ENCODE measurements around the gene MRTFA.

Gene MRTFA

DNA sequence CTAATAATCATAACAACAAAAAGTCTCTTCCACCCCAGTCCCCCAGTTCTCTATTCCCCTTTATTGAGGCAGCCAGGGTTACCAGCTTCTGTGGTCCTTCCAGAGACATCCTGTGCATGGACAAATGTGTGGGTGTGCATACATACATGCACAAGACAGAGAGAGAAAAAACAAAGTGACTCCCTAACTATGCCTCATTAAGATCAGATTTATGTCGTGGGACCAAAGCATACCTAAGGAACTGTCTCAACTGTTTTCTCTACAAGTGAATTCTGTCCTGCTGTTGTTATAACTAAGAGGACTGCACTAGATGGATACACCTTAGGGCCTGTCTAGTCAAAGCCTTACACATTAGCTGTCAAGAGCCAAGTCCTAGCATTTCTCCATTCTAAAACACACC is 106.7 kb downstream of the MRTFA start:
- peaks cover 55% of the 10 kb centered on the region for H3K4me1 Mint-ChIP-seq (ENCODE audit: low read depth)

DNA sequence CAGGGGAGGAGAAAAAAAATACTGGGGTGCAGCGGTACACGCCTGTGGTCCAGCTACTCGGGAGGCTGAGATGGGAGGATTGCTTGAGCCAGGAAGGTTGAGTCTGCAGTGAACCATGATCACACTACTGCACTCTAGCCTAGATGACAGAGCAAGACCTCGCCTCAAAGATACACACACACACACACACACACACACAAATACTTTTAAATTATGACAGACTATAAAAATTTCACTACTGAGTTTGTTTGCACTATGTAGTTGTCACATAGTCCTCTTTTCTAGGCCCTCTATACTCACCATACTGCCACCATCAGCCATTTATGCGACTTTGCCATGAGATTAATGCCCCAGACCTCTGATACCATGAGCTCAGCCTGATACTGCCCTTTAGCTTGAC is 109.6 kb downstream of the MRTFA start:
- no peak overlapping the region for H3K4me3 Mint-ChIP-seq
- no peak overlapping the region for H3K27ac Mint-ChIP-seq
- H3K36me3 Mint-ChIP-seq (ENCODE audit: low read depth): peaks cover 2% of the 10 kb centered on the region
- H3K9me3 Mint-ChIP-seq: no peaks in the 10 kb centered on the region
- peaks cover 31% of the 10 kb centered on the region for H3K4me1 Mint-ChIP-seq (ENCODE audit: low read depth)
- H3K27me3 Mint-ChIP-seq (ENCODE audit: low read depth): no peaks in the 10 kb centered on the region

More for the DNA sequence above, 106.7 kb downstream of the MRTFA start:
- Mint-ChIP-seq H3K36me3 (ENCODE audit: low read depth) (no peaks in the 10 kb centered on the region), H3K4me3 (no peak overlapping the region), H3K9me3 (no peaks in the 10 kb centered on the region), H3K27ac (no peak overlapping the region), H3K27me3 (ENCODE audit: low read depth) (no peaks in the 10 kb centered on the region)

DNA sequence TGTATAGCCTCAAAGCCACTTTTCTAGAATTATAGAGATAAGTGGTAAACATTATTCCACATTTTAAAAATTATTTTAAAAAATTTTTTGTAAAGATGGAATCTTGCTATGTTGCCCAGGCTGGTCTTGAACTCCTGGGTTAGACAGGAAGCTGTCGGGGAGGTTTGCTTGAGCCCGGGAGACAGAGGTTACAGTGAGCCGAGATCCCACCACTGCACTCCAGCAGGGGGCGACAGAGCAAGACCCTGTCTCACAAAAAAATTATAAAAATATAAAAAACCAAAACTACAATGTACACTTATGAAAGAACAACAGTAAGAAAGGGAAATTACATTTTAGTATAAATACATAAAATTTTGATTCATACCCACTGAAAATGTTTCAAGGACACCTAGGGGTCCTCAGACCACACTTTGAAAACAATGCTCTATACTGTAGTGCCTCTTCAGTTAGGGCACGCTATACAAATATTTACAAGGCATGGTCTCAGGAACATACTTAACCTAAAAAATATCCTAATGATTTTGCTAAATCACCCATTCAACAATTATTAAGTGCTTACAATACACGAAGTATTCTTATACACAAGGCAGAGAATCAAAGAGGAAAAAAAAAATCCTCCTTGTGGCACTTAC is 111.2 kb downstream of the MRTFA start:
- Mint-ChIP-seq H3K27ac (no peak overlapping the region), H3K36me3 (ENCODE audit: low read depth) (peaks cover 2% of the 10 kb centered on the region), H3K4me3 (no peak overlapping the region), H3K4me1 (ENCODE audit: low read depth) (peaks cover 20% of the 10 kb centered on the region), H3K9me3 (no peaks in the 10 kb centered on the region), H3K27me3 (ENCODE audit: low read depth) (no peaks in the 10 kb centered on the region)

DNA sequence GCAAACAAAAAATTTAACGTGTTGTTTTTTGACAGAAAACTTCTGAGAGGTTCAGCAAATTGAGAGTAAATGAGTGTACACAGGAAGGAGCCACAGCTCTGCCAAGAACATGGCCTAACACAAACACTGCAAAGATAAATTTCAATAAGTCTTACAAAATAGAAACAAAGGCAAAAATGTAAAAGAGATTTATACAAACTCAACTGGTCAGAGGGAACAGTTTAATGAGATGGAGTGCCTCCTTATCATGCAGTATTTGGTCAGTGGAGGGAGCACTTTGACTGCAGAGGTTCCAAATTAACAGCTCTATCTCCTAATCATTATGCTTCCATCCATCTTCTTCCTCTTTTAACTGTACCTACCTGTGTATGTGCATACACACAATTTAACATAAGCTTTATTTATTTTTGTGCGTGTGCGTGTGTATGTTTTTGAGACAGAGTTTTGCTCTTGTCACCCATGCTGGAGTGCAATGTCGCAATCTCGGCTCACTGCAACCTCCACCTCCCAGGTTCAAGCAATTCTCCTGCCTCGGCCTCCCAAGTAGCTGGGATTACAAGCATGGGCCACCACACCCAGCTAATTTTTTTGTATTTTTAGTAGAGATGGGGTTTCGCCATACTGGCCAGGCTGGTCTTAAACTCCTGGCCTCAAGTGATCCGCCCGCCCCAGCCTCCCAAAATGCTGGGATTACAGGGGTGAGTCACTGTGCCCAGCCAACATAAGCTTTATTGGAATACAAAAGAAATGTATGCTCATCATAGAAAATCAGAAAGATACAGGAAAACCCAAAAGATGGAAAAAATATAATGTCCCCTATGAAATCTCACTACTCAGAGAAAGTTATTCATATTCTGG is 111.9 kb downstream of the MRTFA start:
- Mint-ChIP-seq H3K36me3 (ENCODE audit: low read depth) (peaks cover 2% of the 10 kb centered on the region), H3K4me1 (ENCODE audit: low read depth) (peaks cover 19% of the 10 kb centered on the region), H3K4me3 (no peak overlapping the region), H3K9me3 (no peaks in the 10 kb centered on the region), H3K27me3 (ENCODE audit: low read depth) (no peaks in the 10 kb centered on the region), H3K27ac (no peak overlapping the region)

DNA sequence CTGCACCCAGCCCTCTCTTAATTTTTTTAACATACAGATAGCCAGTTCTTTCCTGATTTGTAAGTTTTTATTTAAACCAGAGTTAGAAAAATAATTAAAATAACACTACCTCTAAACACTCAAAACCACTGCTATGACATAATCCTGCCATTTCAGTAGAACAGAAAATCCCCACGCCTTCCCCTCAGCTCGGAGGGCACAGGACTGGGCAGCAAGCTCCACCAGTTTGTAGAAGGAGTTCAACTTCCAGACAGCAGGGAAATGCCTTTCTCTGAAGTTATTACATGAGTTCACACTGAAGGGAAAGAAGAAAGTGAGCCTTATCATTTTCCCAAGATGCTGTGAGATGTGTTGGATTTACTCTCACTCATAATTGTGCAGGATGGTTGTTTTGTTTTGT is 114.4 kb downstream of the MRTFA start:
- peaks cover 12% of the 10 kb centered on the region for H3K36me3 Mint-ChIP-seq (ENCODE audit: low read depth)
- H3K4me1 Mint-ChIP-seq (ENCODE audit: low read depth): peaks cover 29% of the 10 kb centered on the region
- no peak overlapping the region for H3K27ac Mint-ChIP-seq
- no peaks in the 10 kb centered on the region for H3K27me3 Mint-ChIP-seq (ENCODE audit: low read depth)
- H3K4me3 Mint-ChIP-seq: no peak overlapping the region
- H3K9me3 Mint-ChIP-seq: no peaks in the 10 kb centered on the region

DNA sequence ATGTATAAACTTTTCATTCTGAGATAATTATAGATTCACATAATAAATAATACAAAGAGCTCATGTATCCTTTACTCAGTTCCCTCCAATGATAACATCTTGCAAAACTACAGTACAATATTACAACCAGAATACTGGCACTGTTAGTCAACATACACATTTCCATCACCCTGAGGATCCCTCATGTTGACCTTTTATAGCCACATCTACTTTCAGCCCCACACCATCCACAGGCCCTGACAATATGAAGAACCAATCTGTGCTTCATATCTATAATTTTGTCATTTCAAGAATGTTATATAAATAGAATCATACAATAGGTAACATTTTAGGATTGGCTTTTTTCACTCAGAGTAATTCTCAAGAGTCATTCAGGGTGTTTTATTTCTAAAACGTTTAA is 115.5 kb downstream of the MRTFA start:
- H3K27me3 Mint-ChIP-seq (ENCODE audit: low read depth): no peaks in the 10 kb centered on the region
- no peak overlapping the region for H3K4me3 Mint-ChIP-seq
- H3K4me1 Mint-ChIP-seq (ENCODE audit: low read depth): peaks cover 27% of the 10 kb centered on the region
- no peak overlapping the region for H3K27ac Mint-ChIP-seq
- H3K9me3 Mint-ChIP-seq: no peaks in the 10 kb centered on the region
- H3K36me3 Mint-ChIP-seq (ENCODE audit: low read depth): peaks cover 12% of the 10 kb centered on the region

DNA sequence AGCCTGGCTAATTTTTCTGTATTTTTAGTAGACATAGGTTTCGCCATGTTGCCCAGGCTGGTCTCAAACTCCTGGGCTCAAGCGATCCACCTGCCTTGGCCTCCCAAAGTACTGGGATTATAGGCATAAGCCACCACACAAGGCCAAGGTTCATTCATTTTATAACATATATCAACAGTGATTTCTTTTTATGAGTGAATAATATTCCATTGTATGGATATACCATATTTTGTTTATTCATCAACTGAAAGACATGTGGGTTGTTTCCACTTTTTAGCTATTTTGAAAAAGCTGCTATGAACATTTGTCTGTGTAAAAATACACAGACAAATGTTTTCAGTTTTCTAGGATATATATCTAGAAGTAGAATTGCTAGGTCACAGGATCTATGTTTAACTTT is 116.0 kb downstream of the MRTFA start:
- Mint-ChIP-seq H3K36me3 (ENCODE audit: low read depth) (peaks cover 12% of the 10 kb centered on the region), H3K27ac (no peak overlapping the region), H3K4me1 (ENCODE audit: low read depth) (peaks cover 24% of the 10 kb centered on the region), H3K4me3 (no peak overlapping the region), H3K27me3 (ENCODE audit: low read depth) (no peaks in the 10 kb centered on the region), H3K9me3 (no peaks in the 10 kb centered on the region)

DNA sequence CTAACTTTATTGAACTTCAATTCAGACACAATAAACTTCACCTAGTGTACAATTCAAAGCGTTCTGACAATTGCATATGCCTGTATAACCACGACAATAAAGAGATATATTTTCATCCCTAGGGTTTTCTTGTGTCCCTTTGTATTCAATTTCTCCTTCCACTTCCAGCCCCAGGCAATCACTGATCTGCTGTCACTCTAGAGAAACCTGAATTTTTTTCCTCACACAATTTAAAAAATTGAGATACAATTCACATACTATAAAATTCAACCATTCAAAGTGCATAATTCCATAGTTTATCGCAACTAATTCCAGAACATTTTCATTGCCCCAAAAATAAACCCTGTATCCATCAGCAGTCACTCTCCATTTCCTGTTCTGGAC is 116.6 kb downstream of the MRTFA start:
- Mint-ChIP-seq H3K4me1 (ENCODE audit: low read depth) (peaks cover 23% of the 10 kb centered on the region), H3K4me3 (no peak overlapping the region), H3K27me3 (ENCODE audit: low read depth) (no peaks in the 10 kb centered on the region), H3K36me3 (ENCODE audit: low read depth) (peaks cover 12% of the 10 kb centered on the region), H3K27ac (no peak overlapping the region), H3K9me3 (no peaks in the 10 kb centered on the region)

DNA sequence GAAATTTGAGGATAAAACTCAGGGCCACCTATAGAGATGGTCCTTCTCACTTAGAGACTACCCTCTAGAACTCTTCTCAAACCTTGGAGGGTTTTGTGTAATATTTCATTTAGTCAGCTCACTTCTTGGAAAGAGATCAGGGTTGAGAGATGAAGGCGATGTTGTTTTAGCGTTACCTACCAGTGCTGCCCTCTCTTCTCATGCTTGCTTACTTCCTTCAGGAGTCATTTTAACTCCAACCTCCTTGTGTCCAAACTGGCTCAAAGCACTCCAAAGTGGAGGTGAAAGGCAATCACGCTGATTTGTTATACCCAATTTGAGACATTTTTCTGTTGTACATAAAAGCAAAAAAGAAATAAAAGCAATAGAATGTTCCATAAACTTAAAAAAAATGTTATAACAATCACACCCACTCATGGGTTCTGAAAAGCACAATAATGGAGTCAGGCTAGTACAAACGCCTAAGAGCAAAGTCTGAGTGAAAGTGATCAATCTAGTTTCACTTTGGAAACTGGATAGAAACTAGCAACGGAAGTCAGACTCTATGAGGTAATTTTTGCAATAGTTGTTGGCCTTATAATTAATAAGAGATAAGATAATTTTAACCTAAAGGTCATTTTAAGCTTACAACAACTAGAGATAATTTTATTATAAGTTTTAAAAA is 117.1 kb downstream of the MRTFA start:
- Mint-ChIP-seq H3K27ac (peak overlapping the region; percentile 71), H3K4me3 (peak overlapping the region; percentile 52), H3K9me3 (no peaks in the 10 kb centered on the region), H3K36me3 (ENCODE audit: low read depth) (peaks cover 12% of the 10 kb centered on the region), H3K4me1 (ENCODE audit: low read depth) (peaks cover 22% of the 10 kb centered on the region), H3K27me3 (ENCODE audit: low read depth) (no peaks in the 10 kb centered on the region)

DNA sequence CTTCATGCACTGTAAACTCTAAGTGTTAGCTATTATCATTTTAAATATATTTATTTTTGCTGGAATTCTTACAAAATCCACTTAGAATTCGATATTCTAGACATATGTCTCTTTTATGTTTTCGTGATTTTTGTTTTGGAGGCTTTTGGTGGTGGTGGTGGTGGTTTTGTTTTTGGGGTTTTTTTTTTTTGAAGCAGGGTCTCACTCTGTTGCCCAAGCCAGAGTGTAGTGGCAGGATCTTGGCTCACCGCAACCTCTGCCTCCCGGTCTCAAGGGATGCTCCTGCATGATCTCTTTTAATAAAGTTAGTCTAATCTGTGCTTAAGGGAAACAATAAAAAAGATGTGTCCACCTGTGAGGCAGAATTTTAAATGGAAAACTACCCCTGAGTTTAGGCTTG is 117.7 kb downstream of the MRTFA start:
- no peaks in the 10 kb centered on the region for H3K9me3 Mint-ChIP-seq
- peak overlapping the region; percentile 71 for H3K27ac Mint-ChIP-seq
- no peaks in the 10 kb centered on the region for H3K27me3 Mint-ChIP-seq (ENCODE audit: low read depth)
- H3K4me1 Mint-ChIP-seq (ENCODE audit: low read depth): peaks cover 20% of the 10 kb centered on the region
- peaks cover 12% of the 10 kb centered on the region for H3K36me3 Mint-ChIP-seq (ENCODE audit: low read depth)
- H3K4me3 Mint-ChIP-seq: peak overlapping the region; percentile 52

DNA sequence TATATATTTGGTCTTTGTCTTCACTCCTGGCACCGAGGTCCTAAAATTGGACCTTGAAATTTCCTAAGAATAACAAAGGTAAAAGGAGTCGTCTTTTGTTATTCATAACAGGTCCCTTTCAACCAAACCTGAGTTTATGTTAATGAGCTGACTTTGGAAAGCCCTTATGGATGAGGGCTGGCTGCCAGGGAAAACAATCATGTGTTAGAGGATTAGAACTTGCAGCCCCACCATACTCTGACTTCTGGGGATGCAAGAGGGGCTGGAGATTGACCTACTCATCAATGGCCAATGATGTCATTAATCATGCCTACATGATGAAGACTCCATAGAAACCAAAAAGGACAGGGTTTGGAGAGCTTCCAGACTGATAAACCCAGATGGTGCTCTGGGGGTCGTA is 118.9 kb downstream of the MRTFA start:
- Mint-ChIP-seq H3K9me3 (no peaks in the 10 kb centered on the region), H3K4me3 (no peak overlapping the region), H3K4me1 (ENCODE audit: low read depth) (peaks cover 20% of the 10 kb centered on the region), H3K27me3 (ENCODE audit: low read depth) (no peaks in the 10 kb centered on the region), H3K27ac (no peak overlapping the region), H3K36me3 (ENCODE audit: low read depth) (peaks cover 13% of the 10 kb centered on the region)

DNA sequence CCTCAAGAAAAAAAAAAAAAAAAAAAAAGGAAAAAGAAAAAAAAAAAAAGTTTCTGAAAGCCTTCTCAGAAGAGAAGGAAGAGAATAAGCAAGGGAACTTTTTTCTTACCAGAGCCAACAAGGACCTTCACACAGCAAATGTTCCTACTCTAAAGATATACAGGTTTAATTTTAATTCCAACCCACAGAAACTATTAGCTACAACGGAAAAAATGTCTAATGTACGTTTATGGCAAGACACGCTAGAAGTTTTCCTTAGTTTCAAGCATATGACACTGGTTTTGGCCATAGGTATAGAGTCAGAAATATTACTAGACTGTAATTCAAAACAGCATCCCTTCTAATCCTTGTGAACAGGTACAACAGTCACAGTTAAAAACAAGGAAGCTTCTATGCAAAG is 120.1 kb downstream of the MRTFA start:
- peaks cover 20% of the 10 kb centered on the region for H3K4me1 Mint-ChIP-seq (ENCODE audit: low read depth)
- no peaks in the 10 kb centered on the region for H3K9me3 Mint-ChIP-seq
- no peak overlapping the region for H3K4me3 Mint-ChIP-seq
- no peaks in the 10 kb centered on the region for H3K27me3 Mint-ChIP-seq (ENCODE audit: low read depth)
- H3K27ac Mint-ChIP-seq: no peak overlapping the region
- H3K36me3 Mint-ChIP-seq (ENCODE audit: low read depth): peaks cover 11% of the 10 kb centered on the region

DNA sequence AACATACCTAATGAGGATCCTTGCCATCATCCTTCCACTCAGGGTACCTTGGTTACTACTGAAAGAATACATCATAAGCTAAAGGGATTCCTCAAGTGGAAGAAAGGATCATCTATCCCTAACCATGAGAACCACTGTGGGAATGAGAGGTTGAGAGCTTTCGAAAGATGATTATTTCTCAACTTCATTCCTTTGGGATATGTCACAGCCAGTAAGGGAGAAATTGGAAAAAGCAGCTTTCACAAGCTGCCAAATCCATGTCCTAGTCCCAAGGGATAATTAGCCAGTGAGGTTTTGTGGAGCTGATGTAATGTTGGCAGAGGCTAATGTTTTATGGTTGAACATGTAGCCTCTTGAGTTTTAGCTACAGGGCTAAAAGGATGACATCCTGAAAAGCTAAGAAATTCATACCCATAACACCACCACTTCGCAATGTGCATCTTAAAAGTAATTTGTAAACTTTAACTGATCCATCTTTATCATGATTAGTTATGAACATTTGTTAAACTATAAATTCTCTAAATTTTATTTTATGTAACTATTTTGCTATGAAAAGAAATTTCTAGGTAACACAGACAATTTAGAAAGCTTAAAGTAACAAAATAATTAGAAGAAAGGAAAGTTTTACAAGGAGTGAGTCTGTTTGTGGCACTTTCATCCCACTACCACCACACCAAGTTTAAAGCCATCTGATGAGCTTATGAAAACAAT is 123.9 kb downstream of the MRTFA start:
- Mint-ChIP-seq H3K27me3 (ENCODE audit: low read depth) (no peaks in the 10 kb centered on the region), H3K4me3 (no peak overlapping the region), H3K27ac (no peak overlapping the region), H3K4me1 (ENCODE audit: low read depth) (no peaks in the 10 kb centered on the region), H3K9me3 (no peaks in the 10 kb centered on the region), H3K36me3 (ENCODE audit: low read depth) (peaks cover 3% of the 10 kb centered on the region)

DNA sequence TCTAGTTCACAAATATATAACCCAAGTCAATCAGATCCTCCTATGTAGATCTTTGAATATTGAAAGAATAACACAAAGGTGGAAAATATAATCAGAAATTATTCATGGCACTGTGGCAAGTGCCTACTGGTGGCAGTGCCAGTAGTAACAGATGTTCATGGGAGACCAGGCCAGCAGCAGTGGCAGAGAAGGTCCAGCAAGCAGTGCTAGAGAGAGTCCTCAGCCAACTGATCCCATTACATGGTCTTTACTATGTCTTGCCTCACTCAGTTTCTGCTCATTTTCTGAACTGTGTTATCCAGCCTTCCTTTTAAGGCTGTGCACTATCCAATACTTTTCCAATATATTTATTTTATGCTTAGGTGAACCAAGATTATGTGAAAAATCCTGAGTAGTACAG is 124.9 kb downstream of the MRTFA start:
- H3K27ac Mint-ChIP-seq: no peak overlapping the region
- peaks cover 3% of the 10 kb centered on the region for H3K36me3 Mint-ChIP-seq (ENCODE audit: low read depth)
- H3K4me3 Mint-ChIP-seq: no peak overlapping the region
- no peaks in the 10 kb centered on the region for H3K4me1 Mint-ChIP-seq (ENCODE audit: low read depth)
- H3K9me3 Mint-ChIP-seq: no peaks in the 10 kb centered on the region
- H3K27me3 Mint-ChIP-seq (ENCODE audit: low read depth): no peaks in the 10 kb centered on the region
